H9 (cell line): Measurements from ENCODE around the gene SLC24A3. TPM values are rescaled to one million over a fixed set of nuclear protein-coding genes. Genes with fewer than 3 reads are reported as not detected.

Source experiments
- DNase-seq: peaks from one replicate; pipeline ENCODE4 v3.0.0-alpha.2; 2017
- H2AFZ ChIP-seq: one replicate; pipeline ENCODE4 v1.6.1; 2013; ENCODE audit warnings: mild to moderate bottlenecking, low read length, control low read depth, moderate library complexity
- H2AK5ac ChIP-seq: 2 replicates; pipeline ENCODE4 v1.6.1; 2013; ENCODE audit warnings: low read length, control low read depth, mixed read lengths; ENCODE audit not compliant: insufficient read length
- H2BK120ac ChIP-seq: one replicate; pipeline ENCODE4 v1.6.1; 2013; ENCODE audit warnings: low read depth, mild to moderate bottlenecking, low read length, control low read depth, inconsistent platforms; ENCODE audit not compliant: poor library complexity, severe bottlenecking
- H2BK12ac ChIP-seq: 2 replicates; pipeline ENCODE4 v1.6.1; 2013; ENCODE audit warnings: low read length, control low read depth, mixed read lengths, low read depth; ENCODE audit not compliant: insufficient read length
- H2BK15ac ChIP-seq: 2 replicates; pipeline ENCODE4 v1.6.1; 2013; ENCODE audit warnings: low read depth, low read length, control low read depth
- H2BK20ac ChIP-seq: one replicate; pipeline ENCODE4 v1.6.1; 2013; ENCODE audit warnings: low read depth, mild to moderate bottlenecking, low read length, control low read depth, inconsistent platforms; ENCODE audit not compliant: poor library complexity, severe bottlenecking
- H2BK5ac ChIP-seq: 2 replicates; pipeline ENCODE4 v1.6.1; 2013; ENCODE audit warnings: low read length, control low read depth, mixed read lengths; ENCODE audit not compliant: insufficient read length
- H3K14ac ChIP-seq: 2 replicates; pipeline ENCODE4 v1.6.1; 2013; ENCODE audit warnings: low read length, control low read depth; ENCODE audit not compliant: insufficient read depth
- H3K18ac ChIP-seq: 2 replicates; pipeline ENCODE4 v1.6.1; 2013; ENCODE audit warnings: low read depth, mild to moderate bottlenecking, mixed read lengths, low read length, control low read depth; ENCODE audit not compliant: insufficient read length
- H3K23ac ChIP-seq: 2 replicates; pipeline ENCODE4 v1.6.1; 2013; ENCODE audit warnings: low read length, control low read depth, mixed read lengths, low read depth; ENCODE audit not compliant: insufficient read length
- H3K23me2 ChIP-seq: 2 replicates; pipeline ENCODE4 v1.6.1; 2013; ENCODE audit warnings: low read depth, mild to moderate bottlenecking, mixed read lengths, low read length, control low read depth; ENCODE audit not compliant: insufficient read length, poor library complexity, severe bottlenecking
- H3K27ac ChIP-seq: 2 replicates; pipeline ENCODE4 v1.5.1; 2013; ENCODE audit warnings: low read length, control low read depth, mixed read lengths, low read depth; ENCODE audit not compliant: insufficient read length
- H3K27me3 ChIP-seq: 2 replicates; pipeline ENCODE4 v1.6.1; 2013; ENCODE audit warnings: low read length, control low read depth, inconsistent platforms; ENCODE audit not compliant: insufficient read depth
- H3K4ac ChIP-seq: 2 replicates; pipeline ENCODE4 v1.6.1; 2013; ENCODE audit warnings: low read depth, mild to moderate bottlenecking, control low read depth, inconsistent platforms, low read length, moderate library complexity
- H3K4me1 ChIP-seq: 2 replicates; pipeline ENCODE4 v1.6.1; 2013; ENCODE audit warnings: low read length, control low read depth, inconsistent platforms; ENCODE audit not compliant: insufficient read depth
- H3K4me2 ChIP-seq: 2 replicates; pipeline ENCODE4 v1.6.1; 2013; ENCODE audit warnings: low read length, control low read depth, mixed read lengths; ENCODE audit not compliant: insufficient read length, insufficient read depth
- H3K56ac ChIP-seq: 2 replicates; pipeline ENCODE4 v1.6.1; 2013; ENCODE audit warnings: low read depth, mild to moderate bottlenecking, mixed read lengths, low read length, control low read depth; ENCODE audit not compliant: insufficient read length
- H3K79me1 ChIP-seq: 2 replicates; pipeline ENCODE4 v1.6.1; 2013; ENCODE audit warnings: low read depth, mild to moderate bottlenecking, moderate library complexity, low read length, control low read depth, inconsistent platforms; ENCODE audit not compliant: insufficient read depth, poor library complexity, severe bottlenecking
- H3K79me2 ChIP-seq: 2 replicates; pipeline ENCODE4 v1.6.1; 2013; ENCODE audit warnings: low read length, control low read depth, inconsistent platforms; ENCODE audit not compliant: insufficient read depth
- H3K9ac ChIP-seq: 2 replicates; pipeline ENCODE4 v1.6.1; 2013; ENCODE audit warnings: low read length, control low read depth, mixed read lengths; ENCODE audit not compliant: insufficient read length; ENCODE audit errors: extremely low read depth
- H3K9me3 ChIP-seq: one replicate; pipeline ENCODE4 v1.6.1; 2013; ENCODE audit warnings: low read depth, low read length, inconsistent platforms; ENCODE audit not compliant: control insufficient read depth
- H3T11ph ChIP-seq: one replicate; pipeline ENCODE4 v1.6.1; 2013; ENCODE audit warnings: mild to moderate bottlenecking, low read length, control low read depth, inconsistent platforms
- H4K20me1 ChIP-seq: one replicate; pipeline ENCODE4 v1.6.1; 2013; ENCODE audit not compliant: control insufficient read depth, insufficient read length, insufficient read depth
- H4K5ac ChIP-seq: 2 replicates; pipeline ENCODE4 v1.6.1; 2013; ENCODE audit warnings: low read depth, mild to moderate bottlenecking, mixed read lengths, low read length, control low read depth; ENCODE audit not compliant: insufficient read length
- H4K8ac ChIP-seq: replicated peaks from 2 replicates; pipeline ENCODE4 v1.6.1; 2013; ENCODE audit warnings: low read length, control low read depth, mixed read lengths, low read depth; ENCODE audit not compliant: insufficient read length
- H4K91ac ChIP-seq: 2 replicates; pipeline ENCODE4 v1.6.1; 2013; ENCODE audit warnings: low read depth, mild to moderate bottlenecking, moderate library complexity, mixed read lengths, low read length, control low read depth; ENCODE audit not compliant: insufficient read length
- H3K27ac Mint-ChIP-seq, 3 experiments: 2 replicates in 2 of 3; 3 replicates in 1 of 3; pipeline ENCODE4 v1.8.0; 2020 to 2021; ENCODE audit warnings: mixed read lengths in 3 of 3, mild to moderate bottlenecking in 1 of 3, moderate library complexity in 1 of 3
- H3K27me3 Mint-ChIP-seq: 2 replicates; pipeline ENCODE4 v1.8.0; 2021; ENCODE audit warnings: low read depth, mild to moderate bottlenecking, moderate library complexity, mixed read lengths
- H3K36me3 Mint-ChIP-seq, 3 experiments: 2 replicates in 2 of 3; 3 replicates in 1 of 3; pipeline ENCODE4 v1.8.0; 2020 to 2021; ENCODE audit warnings: low read depth in 3 of 3, mixed read lengths in 3 of 3; ENCODE audit not compliant: insufficient read depth in 1 of 3
- H3K4me1 Mint-ChIP-seq, 2 experiments: 2 replicates each; pipeline ENCODE4 v1.8.0; 2020; ENCODE audit warnings: mixed read lengths in 2 of 2
- H3K4me3 Mint-ChIP-seq, 2 experiments: 2 replicates in 1 of 2; 3 replicates in 1 of 2; pipeline ENCODE4 v1.8.0; 2020 to 2021; ENCODE audit warnings: mild to moderate bottlenecking in 2 of 2, mixed read lengths in 2 of 2, moderate library complexity in 1 of 2
- H3K9me3 Mint-ChIP-seq, 2 experiments: 2 replicates in 1 of 2; 3 replicates in 1 of 2; pipeline ENCODE4 v1.8.0; 2020; ENCODE audit warnings: mild to moderate bottlenecking in 2 of 2, mixed read lengths in 2 of 2, moderate library complexity in 1 of 2
- WGBS: extraction: QIAGEN DNeasy Blood & Tissue Kit; methylation state at CpG from one replicate; pipeline ENCODE4 v1.1.7; 2013; ENCODE audit warnings: missing lambda C conversion rate, low lambda C conversion rate, mixed read lengths; ENCODE audit not compliant: insufficient read length; ENCODE audit errors: extremely low coverage; 5-methylcytosine and 5-hydroxymethylcytosine counted together
- total RNA-seq: library from RNA; stranded (reverse); gene quantifications from 2 replicates; pipeline ENCODE4 v1.2.1, GENCODE V29; 2021
- TF ChIP-seq, protein P1 (sequence below): fragments of 200-600 bp; sonication (generic); conservative IDR thresholded peaks from 3 replicates; pipeline ENCODE4 v1.8.0; 2021; ENCODE audit warnings: antibody characterized with exemption, mild to moderate bottlenecking

SLC24A3 gene
- total RNA-seq, 1 experiment from 2014 or later: 0.83 TPM

DNA sequence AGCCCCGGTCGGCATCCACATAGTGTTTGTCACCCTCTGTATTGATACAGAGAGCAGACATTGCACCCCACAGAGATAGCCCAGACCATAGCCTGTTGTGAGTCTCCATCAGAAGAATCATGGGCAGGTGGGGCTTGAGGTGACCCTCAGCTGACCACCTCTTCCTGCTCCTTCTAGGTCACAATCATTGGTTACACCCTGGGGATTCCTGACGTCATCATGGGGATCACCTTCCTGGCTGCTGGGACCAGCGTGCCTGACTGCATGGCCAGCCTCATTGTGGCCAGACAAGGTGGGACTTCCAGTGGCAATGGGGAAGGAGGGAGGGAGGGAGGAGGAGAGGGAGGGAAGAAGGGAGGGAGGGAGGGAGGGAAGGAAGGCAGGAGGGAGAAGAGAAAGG is 484.2 kb downstream of the SLC24A3 start:
- no CpG with 5 or more reads among the region's 4 CpGs for WGBS
- no peak overlapping the region for H2AK5ac ChIP-seq
- H3K23ac ChIP-seq: no peak overlapping the region
- H2BK5ac ChIP-seq: no peak overlapping the region
- no peak overlapping the region for H2AFZ ChIP-seq
- H3K23me2 ChIP-seq: no peaks in the 10 kb centered on the region
- Mint-ChIP-seq H3K4me1 (peaks cover 4% of the 10 kb centered on the region in 2 experiments; a peak in 3 of 4 replicates), H3K9me3 (peaks cover 3 to 5% of the 10 kb centered on the region in 2 experiments; a peak in 3 of 5 replicates), H3K4me3 (no peak overlapping the region), H3K27ac (no peak overlapping the region), H3K36me3 (peaks cover 0 to 10% (median 5%) of the 10 kb centered on the region in 3 experiments; a peak in 5 of 7 replicates), H3K27me3 (peaks cover 4% of the 10 kb centered on the region; the same call in 1 of the 2 replicates)
- no peak overlapping the region for H2BK12ac ChIP-seq
- H3K4me2 ChIP-seq: no peak overlapping the region
- H3K79me2 ChIP-seq: no peaks in the 10 kb centered on the region
- H3K4me1 ChIP-seq: no peaks in the 10 kb centered on the region
- no peak overlapping the region for H3K18ac ChIP-seq
- DNase-seq: no peak
- H4K91ac ChIP-seq: no peak overlapping the region
- H3K9me3 ChIP-seq: no peaks in the 10 kb centered on the region
- H2BK20ac ChIP-seq: no peak overlapping the region
- H3K27me3 ChIP-seq: no peaks in the 10 kb centered on the region; the same call in 1 of the 2 replicates
- no peak overlapping the region for H3K27ac ChIP-seq
- H3K9ac ChIP-seq: no peak overlapping the region
- TF ChIP-seq, protein P1, sequence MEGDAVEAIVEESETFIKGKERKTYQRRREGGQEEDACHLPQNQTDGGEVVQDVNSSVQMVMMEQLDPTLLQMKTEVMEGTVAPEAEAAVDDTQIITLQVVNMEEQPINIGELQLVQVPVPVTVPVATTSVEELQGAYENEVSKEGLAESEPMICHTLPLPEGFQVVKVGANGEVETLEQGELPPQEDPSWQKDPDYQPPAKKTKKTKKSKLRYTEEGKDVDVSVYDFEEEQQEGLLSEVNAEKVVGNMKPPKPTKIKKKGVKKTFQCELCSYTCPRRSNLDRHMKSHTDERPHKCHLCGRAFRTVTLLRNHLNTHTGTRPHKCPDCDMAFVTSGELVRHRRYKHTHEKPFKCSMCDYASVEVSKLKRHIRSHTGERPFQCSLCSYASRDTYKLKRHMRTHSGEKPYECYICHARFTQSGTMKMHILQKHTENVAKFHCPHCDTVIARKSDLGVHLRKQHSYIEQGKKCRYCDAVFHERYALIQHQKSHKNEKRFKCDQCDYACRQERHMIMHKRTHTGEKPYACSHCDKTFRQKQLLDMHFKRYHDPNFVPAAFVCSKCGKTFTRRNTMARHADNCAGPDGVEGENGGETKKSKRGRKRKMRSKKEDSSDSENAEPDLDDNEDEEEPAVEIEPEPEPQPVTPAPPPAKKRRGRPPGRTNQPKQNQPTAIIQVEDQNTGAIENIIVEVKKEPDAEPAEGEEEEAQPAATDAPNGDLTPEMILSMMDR: no peak
- no peak overlapping the region for H3K4ac ChIP-seq
- no peak overlapping the region for H2BK120ac ChIP-seq
- no peaks in the 10 kb centered on the region for H3K79me1 ChIP-seq
- no peak overlapping the region for H3K56ac ChIP-seq
- no peak overlapping the region for H4K8ac ChIP-seq
- H3T11ph ChIP-seq: no peak overlapping the region
- no peak overlapping the region for H2BK15ac ChIP-seq
- H4K5ac ChIP-seq: no peak overlapping the region
- no peaks in the 10 kb centered on the region for H4K20me1 ChIP-seq
- H3K14ac ChIP-seq: no peak overlapping the region
